Tibial nerve (tissue), 4 donors: Measurements from ENCODE around the gene TBC1D24.

Experiments used
- CTCF ChIP-seq, 5 experiments: fragments of 200-600 bp in 3 of 5; fragments of 450-650 bp in 2 of 5; sonication (generic) in 3 of 5; IDR thresholded peaks; one replicate each; pipeline ENCODE4 v1.5.1; 2016 to 2019; ENCODE audit warnings: antibody characterized with exemption in 5 of 5, mild to moderate bottlenecking in 3 of 5, moderate library complexity in 2 of 5
- EP300 ChIP-seq, 2 donors: sonication (generic); formaldehyde crosslinking; IDR thresholded peaks; one replicate each; pipeline ENCODE4 v1.6.1; 2017; ENCODE audit warnings: antibody characterized with exemption in 2 of 2, mild to moderate bottlenecking in 1 of 2
- POLR2A ChIP-seq, 2 donors: fragments of 450-650 bp; IDR thresholded peaks; one replicate each; pipeline ENCODE4 v1.6.1; 2017; ENCODE audit warnings: antibody characterized with exemption in 2 of 2, mild to moderate bottlenecking in 2 of 2, moderate library complexity in 2 of 2

GRCh38 chr16:2494616-2495015, 19.7 kb downstream of the TBC1D24 start:
- no peak for TF ChIP-seq CTCF (IDR thresholded peaks at IDR 0.05)
- TF ChIP-seq POLR2A (IDR thresholded peaks at IDR 0.05): no peak
- TF ChIP-seq EP300 (IDR thresholded peaks at IDR 0.05): no peak
